K562 treated with DMSO at 1 percent for 24 hours (cell line): Measurements from ENCODE around the gene SLC25A5. TPM values are rescaled to one million over a fixed set of nuclear protein-coding genes. Genes with fewer than 3 reads are reported as not detected.

Source experiments
- total RNA-seq: library from RNA; unstranded; fragments of 300-600 nt; gene quantifications from 2 replicates; pipeline ENCODE4 v1.2.3, GENCODE V29; 2022; ENCODE audit warnings: low read depth; ENCODE audit not compliant: insufficient read depth

Gene SLC25A5
- 1,032 and 1,044 TPM in 2 replicates for total RNA-seq

GRCh38 chrX:119467842-119468550 is at the start of gene SLC25A5:
Gene SLC25A5 (plus strand): TSS chrX:119468444. CDS start chrX:119468516, 72 bp downstream.

Other genes with a start within 250 kb of the SLC25A5 start
- gene PGRMC1, start 232.2 kb upstream of the SLC25A5 start, total RNA-seq = 111 and 123 TPM in 2 replicates
- 8.0 and 9.3 TPM in 2 replicates for gene SLC25A43, start 69.1 kb upstream of the SLC25A5 start, total RNA-seq
- gene STEEP1, start 97.0 kb downstream of the SLC25A5 start, total RNA-seq = 30.2 and 33.8 TPM in 2 replicates
- gene UBE2A, start 106.1 kb downstream of the SLC25A5 start, total RNA-seq = 61.8 and 64.0 TPM in 2 replicates
- gene NKRF, start 138.0 kb downstream of the SLC25A5 start, total RNA-seq = 11.1 and 12.5 TPM in 2 replicates
- gene SEPTIN6, start 224.7 kb downstream of the SLC25A5 start, total RNA-seq = 66.1 and 67.7 TPM in 2 replicates